ENCODE results near the gene PCBP3. TPM values are rescaled to one million over a fixed set of nuclear protein-coding genes. Genes with fewer than 3 reads are reported as not detected.

Gene PCBP3
- 0.29 and 0.40 TPM in 2 replicates for total RNA-seq

DNA sequence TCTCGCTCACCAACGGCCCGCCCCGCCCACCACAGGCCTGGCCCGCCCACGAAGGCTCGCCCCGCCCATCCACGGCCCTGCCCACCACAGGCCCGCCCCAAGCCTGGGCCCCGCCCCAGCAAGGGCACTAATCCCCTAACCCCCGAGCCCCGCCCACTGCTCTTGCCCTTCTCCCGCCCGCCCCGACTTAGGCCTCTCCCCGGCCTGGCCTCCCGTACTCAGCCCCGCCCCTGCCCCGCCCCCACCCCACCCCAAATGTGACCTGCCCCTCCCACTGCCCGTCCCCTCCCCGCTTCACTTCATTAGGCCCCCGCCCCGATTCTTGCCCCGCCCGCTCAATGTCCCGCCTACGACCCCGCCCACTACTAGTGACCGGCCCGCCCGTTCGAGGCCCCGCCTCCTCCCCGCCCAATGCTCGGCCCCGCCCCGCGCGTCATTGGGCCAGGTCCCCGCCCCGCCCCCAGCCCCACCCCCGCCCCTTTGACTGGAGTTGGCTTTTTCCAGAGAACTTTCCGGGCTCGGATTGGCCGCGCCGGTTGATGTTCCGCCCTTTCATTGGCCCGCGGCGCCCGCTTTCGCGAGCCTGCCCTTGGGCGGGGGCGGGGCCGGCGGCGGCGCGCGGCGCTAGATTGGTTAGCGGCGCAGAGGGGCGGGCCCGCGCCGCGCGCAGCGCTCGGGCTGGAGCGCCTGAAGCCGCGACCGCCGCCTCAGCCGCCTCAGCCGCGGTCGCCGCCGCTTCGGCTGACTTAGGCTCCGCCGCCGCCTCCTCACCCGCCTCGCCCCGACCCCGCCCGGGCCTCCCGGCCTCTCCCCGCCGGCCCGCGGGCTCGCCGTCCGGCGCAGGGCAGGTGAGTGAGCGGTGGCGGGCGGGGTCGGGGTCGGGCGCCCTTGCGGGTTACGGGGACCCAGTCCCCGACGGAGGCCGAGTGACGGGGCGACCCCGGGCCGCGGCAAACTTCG is at the start of gene PCBP3:
TSS of gene PCBP3 (plus strand) at position 705 of the 960 bp plus-strand sequence. CDS start 206,361 bp downstream, outside the sequence.

DNA sequence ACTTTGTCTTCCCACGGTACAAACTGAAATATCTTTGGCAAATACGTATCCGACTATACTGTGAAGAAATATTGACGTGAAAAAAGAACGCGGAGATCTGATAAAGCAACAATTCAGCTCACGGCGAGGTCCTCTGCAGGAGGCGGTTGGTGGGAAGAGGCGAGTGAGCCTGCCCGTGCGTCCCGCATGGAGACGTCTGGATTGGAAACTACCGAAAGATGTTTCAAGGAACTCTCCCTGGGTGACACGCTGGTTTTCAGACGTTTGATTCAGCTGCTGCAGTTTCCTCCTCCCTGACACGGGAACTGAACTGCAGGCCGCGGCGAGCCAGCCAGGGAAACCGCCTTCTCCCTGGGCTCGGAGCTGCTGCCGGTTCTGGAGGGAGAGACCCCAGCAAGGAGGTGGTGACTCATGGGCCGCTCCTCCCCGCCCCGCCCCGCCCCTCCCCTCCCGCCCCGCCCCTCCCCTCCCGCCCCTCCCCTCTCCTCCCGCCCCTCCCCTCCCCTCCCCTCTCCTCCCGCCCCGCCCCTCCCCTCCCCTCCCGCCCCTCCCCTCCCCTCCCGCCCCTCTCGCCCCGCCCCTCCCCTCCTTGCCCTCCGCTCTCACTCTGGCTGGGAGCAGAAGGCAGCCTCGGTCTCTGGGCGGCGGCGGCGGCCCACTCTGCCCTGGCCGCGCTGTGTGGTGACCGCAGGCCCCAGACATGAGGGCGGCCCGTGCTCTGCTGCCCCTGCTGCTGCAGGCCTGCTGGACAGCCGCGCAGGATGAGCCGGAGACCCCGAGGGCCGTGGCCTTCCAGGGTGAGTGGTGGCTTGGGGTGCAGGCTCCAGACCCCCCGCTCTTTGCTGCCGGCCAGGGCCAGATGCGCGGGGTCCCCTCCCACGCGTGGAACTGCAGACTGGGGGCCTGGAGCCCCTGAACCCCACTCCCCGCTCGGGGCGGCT is 337.9 kb downstream of the PCBP3 start, which contains the start of gene COL6A1:
TSS of gene COL6A1 (plus strand) at position 620 of the 941 bp plus-strand sequence. CDS start at position 701, 81 bp downstream.

Other genes with a start within 250 kb of the PCBP3 start
- gene COL18A1, start 238.6 kb upstream of the PCBP3 start, total RNA-seq, result 108 and 175 TPM in 2 replicates
- 17.6 and 29.9 TPM in 2 replicates for gene SLC19A1, start 101.3 kb upstream of the PCBP3 start, total RNA-seq